HG03135 (cell line): ENCODE data around the gene GATB.
"Not testable (repeated sequence)": the region's sequence is repeated elsewhere in the genome, so short reads cannot be mapped to it uniquely, and the experiment has no call there.

Experiments used
- ATAC-seq: cut with Tn5 transposase; IDR thresholded peaks from one replicate; pipeline ENCODE4 v1.9.1; 2021; ENCODE audit warnings: mild to moderate bottlenecking, moderate library complexity; ENCODE audit not compliant: unreplicated experiment

GATB gene

GRCh38 chr4:151736852-151737251 is 24.0 kb downstream of the GATB start:
- ATAC-seq: not testable (repeated sequence)

- no peak for ATAC-seq
These were observed 24.4 kb downstream of the GATB start for GRCh38 chr4:151736361-151736760.

GRCh38 chr4:151731670-151732069 is 29.1 kb downstream of the GATB start:
- not testable (repeated sequence) for ATAC-seq

- no peak for ATAC-seq
These were observed 30.9 kb downstream of the GATB start for GRCh38 chr4:151729731-151730559.

GRCh38 chr4:151728679-151729078 is 32.1 kb downstream of the GATB start:
- no peak for ATAC-seq

- ATAC-seq: no peak
These were observed 32.8 kb downstream of the GATB start for GRCh38 chr4:151728006-151728405.

- no peak for ATAC-seq
These were observed 33.4 kb downstream of the GATB start for GRCh38 chr4:151727365-151727764.

- no peak for ATAC-seq
These were observed 35.7 kb downstream of the GATB start for GRCh38 chr4:151725087-151725486.

GRCh38 chr4:151721916-151722315 is 38.9 kb downstream of the GATB start:
- no peak for ATAC-seq

- no peak for ATAC-seq
These were observed 39.3 kb downstream of the GATB start for GRCh38 chr4:151721466-151721865.

GRCh38 chr4:151719956-151720334 is 40.9 kb downstream of the GATB start:
- ATAC-seq: no peak

GRCh38 chr4:151718984-151719955 is 41.5 kb downstream of the GATB start:
- ATAC-seq: no peak

- ATAC-seq: no peak
These were observed 42.7 kb downstream of the GATB start for GRCh38 chr4:151717909-151718628.

- no peak for ATAC-seq
These were observed 43.5 kb downstream of the GATB start for GRCh38 chr4:151717314-151717713.

- no peak for ATAC-seq
These were observed 44.5 kb downstream of the GATB start for GRCh38 chr4:151716324-151716723.

GRCh38 chr4:151715881-151716280 is 44.9 kb downstream of the GATB start:
- no peak for ATAC-seq

- ATAC-seq: no peak
These were observed 48.0 kb downstream of the GATB start for GRCh38 chr4:151712777-151713176.

- no peak for ATAC-seq
These were observed 49.2 kb downstream of the GATB start for GRCh38 chr4:151711646-151712045.

- no peak for ATAC-seq
These were observed 51.2 kb downstream of the GATB start for GRCh38 chr4:151709587-151709986.

GRCh38 chr4:151709071-151709470 is 51.7 kb downstream of the GATB start:
- ATAC-seq: no peak

GRCh38 chr4:151708100-151708499 is 52.7 kb downstream of the GATB start:
- ATAC-seq: no peak
